ENCODE measurements around the gene S100A11. TPM values are rescaled to one million over a fixed set of nuclear protein-coding genes. Genes with fewer than 3 reads are reported as not detected.

The S100A11 gene
- total RNA-seq, 1 experiment from 2014 or later = 824 TPM

GRCh38 chr1:151984313-151984956 lies 52.4 kb downstream of the S100A11 start:
- no peak for DNase-seq (ENCODE audit: low read depth)

Other genes with a start within 250 kb of the S100A11 start
- gene TDRKH, start 246.5 kb downstream of the S100A11 start, total RNA-seq (2014; rRNA removed; shearing (Covaris generic)) = 10.8 and 11.0 TPM in 2 replicates
- gene LINGO4, start 231.6 kb downstream of the S100A11 start, total RNA-seq (2014; rRNA removed; shearing (Covaris generic)) = not detected in 2 replicates
- gene RORC, start 205.2 kb downstream of the S100A11 start, total RNA-seq (2014; rRNA removed; shearing (Covaris generic)) = 0.44 TPM in 1 of 2 replicates, not detected in the other
- gene C2CD4D, start 197.2 kb downstream of the S100A11 start, total RNA-seq (2014; rRNA removed; shearing (Covaris generic)) = not detected in 2 replicates
- not detected in 2 replicates for gene THEM5, start 183.3 kb downstream of the S100A11 start, total RNA-seq (2014; rRNA removed; shearing (Covaris generic))
- gene THEM4, start 127.5 kb downstream of the S100A11 start, total RNA-seq (2014; rRNA removed; shearing (Covaris generic)) = 8.2 and 11.7 TPM in 2 replicates
- 120 and 154 TPM in 2 replicates for gene S100A10, start 43.1 kb downstream of the S100A11 start, total RNA-seq (2014; rRNA removed; shearing (Covaris generic))
- gene TCHHL1, start 52.1 kb upstream of the S100A11 start, total RNA-seq (2014; rRNA removed; shearing (Covaris generic)) = not detected in 2 replicates
- not detected in 2 replicates for gene TCHH, start 78.4 kb upstream of the S100A11 start, total RNA-seq (2014; rRNA removed; shearing (Covaris generic))
- gene RPTN, start 122.2 kb upstream of the S100A11 start, total RNA-seq (2014; rRNA removed; shearing (Covaris generic)) = not detected in 2 replicates
- not detected in 2 replicates for gene HRNR, start 187.2 kb upstream of the S100A11 start, total RNA-seq (2014; rRNA removed; shearing (Covaris generic))